K562 (cell line): Measurements from ENCODE around the gene TAS2R13. TPM values are rescaled to one million over a fixed set of nuclear protein-coding genes. Genes with fewer than 3 reads are reported as not detected.

Experiments
- ATAC-seq: fragments of 200-7000 bp; cut with Tn5 transposase; 3 replicates; pipeline ENCODE4 v1.9.1; 2020; ENCODE audit warnings: moderate library complexity
- BruUV-seq: library from RNA; stranded (reverse); fragments of 400-500 nt; replicated peaks from 2 replicates; lab custom pipeline; 2021; lab: Mats Ljungman, UMichigan
- CTCF ChIA-PET: fragments of 300-600 bp; formaldehyde crosslinking; extraction: SDS; loops from one replicate; lab custom pipeline; 2021; ENCODE audit warnings: low intra/inter-chr PET ratio; lab: Yijun Ruan, JAX
- POLR2A ChIA-PET: fragments of 300-600, 350-650 bp; sonication (Branson Sonifier 250); formaldehyde crosslinking; extraction: SDS; loops from one replicate; lab custom pipeline; 2021; ENCODE audit warnings: antibody characterized with exemption, inconsistent platforms; lab: Yijun Ruan, JAX
- DNase-seq, 4 experiments: peaks; one replicate each; pipeline versions ENCODE4 v3.0.0 to v3.0.0-alpha.2; 2011 to 2018; ENCODE audit warnings: low spot score in 3 of 4, mixed read lengths in 3 of 4; ENCODE audit errors: extremely low read depth in 1 of 4
- FAIRE-seq: peaks from 2 replicates; lab custom pipeline; 2011; peaks lifted over from hg19 to GRCh38; lab: Jason Lieb, UNC
- H2AFZ ChIP-seq: 2 replicates; pipeline ENCODE4 v1.6.0; 2011; ENCODE audit warnings: low read depth, low read length, control low read depth, inconsistent platforms
- H3K27ac ChIP-seq: fragments of 200-600 bp; 3 replicates; pipeline ENCODE4 v1.8.0; 2011; ENCODE audit warnings: low read depth, mild to moderate bottlenecking, control low read depth, inconsistent platforms, low read length, moderate library complexity, mixed read lengths; ENCODE audit errors: extremely low read depth
- H3K27me3 ChIP-seq, 2 experiments: fragments of 300-600 bp in 1 of 2; 2 replicates in 1 of 2; 3 replicates in 1 of 2; pipeline versions ENCODE4 v1.6.0 to v1.8.0; 2011; ENCODE audit warnings: inconsistent platforms in 2 of 2, low read length in 2 of 2, mild to moderate bottlenecking in 1 of 2, mixed read lengths in 1 of 2, moderate library complexity in 1 of 2; ENCODE audit not compliant: control insufficient read depth in 2 of 2, insufficient read depth in 2 of 2
- H3K36me3 ChIP-seq: fragments of 300-600 bp; 3 replicates; pipeline ENCODE4 v1.8.0; 2011; ENCODE audit warnings: mild to moderate bottlenecking, low read length, inconsistent platforms; ENCODE audit not compliant: control insufficient read depth, insufficient read depth
- H3K4me1 ChIP-seq, 2 experiments: fragments of 200-600 bp in 1 of 2; replicated peaks in 1 of 2; 2 replicates in 1 of 2; 3 replicates in 1 of 2; pipeline versions ENCODE4 v1.5.1 to v1.8.0; 2011; ENCODE audit warnings: inconsistent platforms in 2 of 2, low read length in 2 of 2, mild to moderate bottlenecking in 1 of 2, mixed read lengths in 1 of 2, moderate library complexity in 1 of 2; ENCODE audit not compliant: control insufficient read depth in 2 of 2, insufficient read depth in 2 of 2
- H3K4me2 ChIP-seq: 2 replicates; pipeline ENCODE4 v1.6.1; 2011; ENCODE audit warnings: low read length, control low read depth, inconsistent platforms, mixed read lengths; ENCODE audit not compliant: insufficient read depth
- H3K4me3 ChIP-seq: fragments of 200-600 bp; sonication (generic), shearing (Covaris generic); 2 replicates; pipeline ENCODE4 v1.5.1; 2016; ENCODE audit warnings: control low read depth, inconsistent platforms
- H3K79me2 ChIP-seq: fragments of 200-600 bp; 3 replicates; pipeline ENCODE4 v1.8.0; 2011; ENCODE audit warnings: low read length, inconsistent platforms; ENCODE audit not compliant: control insufficient read depth, insufficient read depth
- H3K9ac ChIP-seq, 2 experiments: 2 replicates each; pipeline versions ENCODE4 v1.6.0 to v1.6.1; 2011; ENCODE audit warnings: low read depth in 2 of 2, low read length in 2 of 2, control low read depth in 1 of 2, inconsistent platforms in 1 of 2, mild to moderate bottlenecking in 1 of 2, mixed read lengths in 1 of 2; ENCODE audit not compliant: insufficient read depth in 1 of 2
- H3K9me1 ChIP-seq: one replicate; pipeline ENCODE4 v1.6.0; 2011; ENCODE audit warnings: inconsistent platforms, mild to moderate bottlenecking, low read length, moderate library complexity; ENCODE audit not compliant: control insufficient read depth, insufficient read depth
- H3K9me3 ChIP-seq: replicated peaks from 2 replicates; pipeline ENCODE4 v1.5.1; 2011; ENCODE audit warnings: low read depth, low read length, inconsistent platforms; ENCODE audit not compliant: control insufficient read depth, insufficient read depth
- H4K20me1 ChIP-seq: replicated peaks from 2 replicates; pipeline ENCODE4 v1.6.1; 2011; ENCODE audit warnings: low read length, inconsistent platforms, mixed read lengths; ENCODE audit not compliant: control insufficient read depth, insufficient read depth
- ARID2 ChIP-seq: fragments of 450-650 bp; IDR thresholded peaks from 2 replicates; pipeline ENCODE4 v1.6.1; 2017; ENCODE audit warnings: antibody characterized with exemption, mild to moderate bottlenecking
- CREM ChIP-seq: IDR thresholded peaks from 2 replicates; pipeline ENCODE4 v1.6.1; 2014; ENCODE audit warnings: antibody characterized with exemption, low read depth
- EWSR1 ChIP-seq: fragments of 450-650 bp; IDR thresholded peaks from 2 replicates; pipeline ENCODE4 v1.6.1; 2018; ENCODE audit warnings: borderline replicate concordance, mild to moderate bottlenecking, low read depth, moderate library complexity; ENCODE audit not compliant: partially characterized antibody
- FIP1L1 ChIP-seq: fragments of 200-400 bp; formaldehyde crosslinking; IDR thresholded peaks from 2 replicates; pipeline ENCODE4 v1.6.1; 2018; ENCODE audit warnings: mild to moderate bottlenecking, low read depth, low read length; ENCODE audit not compliant: poor library complexity, severe bottlenecking
- JUNB ChIP-seq: fragments of 450-650 bp; formaldehyde crosslinking; conservative IDR thresholded peaks from 2 replicates; pipeline ENCODE4 v1.4.0; 2020; ENCODE audit warnings: mild to moderate bottlenecking
- KDM1A ChIP-seq, 2 experiments: fragments of 450-650 bp; IDR thresholded peaks; 2 replicates each; pipeline ENCODE4 v1.6.1; 2016; ENCODE audit warnings: mild to moderate bottlenecking in 2 of 2
- MCM7 ChIP-seq, 2 experiments: fragments of 450-650 bp; IDR thresholded peaks; 2 replicates each; pipeline ENCODE4 v1.6.1; 2016 to 2018
- NONO ChIP-seq, 2 experiments: fragments of 200-400 bp in 1 of 2; fragments of 450-650 bp in 1 of 2; formaldehyde crosslinking in 1 of 2; IDR thresholded peaks; 2 replicates each; pipeline ENCODE4 v1.6.1; 2017; ENCODE audit warnings: low read depth in 2 of 2, mild to moderate bottlenecking in 2 of 2, moderate library complexity in 2 of 2, low read length in 1 of 2
- OTX1 ChIP-seq: fragments of 450-650 bp; formaldehyde crosslinking; IDR thresholded peaks from 2 replicates; pipeline ENCODE4 v1.4.0; 2022; ENCODE audit warnings: mild to moderate bottlenecking
- SMAD1 ChIP-seq: fragments of 150-350 bp; IDR thresholded peaks from 2 replicates; pipeline ENCODE4 v1.6.1; 2014; ENCODE audit warnings: low read length, low read depth; ENCODE audit not compliant: partially characterized antibody
- TAF7 ChIP-seq: fragments of 450-650 bp; IDR thresholded peaks from 2 replicates; pipeline ENCODE4 v1.6.1; 2016; ENCODE audit warnings: missing genetic modification characterization, missing compliant biosample characterization
- ZNF408 ChIP-seq: fragments of 250-450 bp; sonication (Bioruptor Pico); IDR thresholded peaks from 2 replicates; pipeline ENCODE4 v1.4.0; 2020; ENCODE audit warnings: low read depth, mild to moderate bottlenecking, moderate library complexity
- ZNF699 ChIP-seq: fragments of 250-450 bp; sonication (Bioruptor Pico); IDR thresholded peaks from 2 replicates; pipeline ENCODE4 v1.8.0; 2021; ENCODE audit warnings: mild to moderate bottlenecking, moderate library complexity; ENCODE audit not compliant: insufficient replicate concordance
- ZNF717 ChIP-seq: fragments of 250-450 bp; sonication (Bioruptor Pico); IDR thresholded peaks from 2 replicates; pipeline ENCODE4 v1.5.0; 2021
- whole genome bisulfite sequencing: fragments of 100-300 bp; shearing (Covaris generic); methylation state at CpG from one replicate; pipeline ENCODE4 v1.1.6; 2016; ENCODE audit warnings: low coverage, mixed read lengths; ENCODE audit not compliant: insufficient coverage; ENCODE audit errors: missing lambda C conversion rate; 5-methylcytosine and 5-hydroxymethylcytosine counted together
- in situ Hi-C: fragments of 300-500 bp; cut with MboI; formaldehyde crosslinking; loops from 4 replicates; pipeline ENCODE4 v1.15.0; 2018; ENCODE audit warnings: inconsistent platforms, mixed read lengths
- intact Hi-C: fragments of 100-400 bp; cut with micrococcal nuclease; formaldehyde crosslinking; loops from 2 replicates; pipeline ENCODE4 v1.14.2; 2022
- polyA plus RNA-seq, 8 experiments: library from polyadenylated mRNA; depleted of rRNA in 4 of 8; stranded (reverse) in 5 of 8; unstranded in 3 of 8; fragments of >200 nt; fragmentation: Nextera tagmentation in 2 of 8; fragmentation: Illumina TruSeq in 1 of 8; extraction: Ambion mirVana in 2 of 8; extraction: Trizol in 1 of 8; gene quantifications; 2 replicates each; pipeline versions ENCODE4 v1.2.1 to v1.2.3, GENCODE V29; 2011 to 2014; ENCODE audit warnings: inconsistent platforms in 1 of 8, missing spikeins in 1 of 8
- total RNA-seq, 7 experiments: library from RNA; depleted of rRNA in 6 of 7; stranded (reverse); fragments of >200 nt in 6 of 7; fragmentation: Illumina TruSeq in 2 of 7; extraction: Trizol in 2 of 7; gene quantifications; 2 replicates each; pipeline versions ENCODE4 v1.2.1 to v1.2.3, GENCODE V29; 2011 to 2021; ENCODE audit warnings: low replicate concordance in 1 of 7
- TF ChIP-seq, protein P1 (sequence below): sonication (generic); formaldehyde crosslinking; IDR thresholded peaks from 2 replicates; pipeline ENCODE4 v1.8.0; 2023; ENCODE audit warnings: missing genetic modification reagents, mild to moderate bottlenecking, borderline replicate concordance

TAS2R13 gene
- total and polyA plus RNA-seq, 9 of the 15 experiments (the other 6 are each of a cell fraction or from before 2014, with no cell fraction given): 0.07 to 1.4 (median 0.52) TPM; not detected in 3

GRCh38 chr12:10939163-10939562, 29.8 kb upstream of the TAS2R13 start, which contains the start of gene TAS2R14:
TAS2R14 (minus strand) TSS chr12:10939263; CDS start chr12:10939207, 56 bp downstream.
- no TSS peak for BruUV-seq
- no peak for ATAC-seq
- no peak within 1 kb of the TSS for H3K4me2 ChIP-seq
- 17% methylated on average over 1 of the region's 1 CpG for WGBS
- in situ Hi-C loops (no loop called here), intact Hi-C loops (no loop called here)
- no peak within 1 kb of the TSS for H2AFZ ChIP-seq
- H3K27ac ChIP-seq: no peak within 1 kb of the TSS
- POLR2A ChIA-PET: interaction anchor here (1.3 kb wide), 1 partner anchor 22 kb away, joined by 3 read pairs; no protein-coding TSS in a partner anchor
- H3K36me3 ChIP-seq: no peaks in the 10 kb centered on the region
- no peak within 1 kb of the TSS for H3K4me3 ChIP-seq
- DNase-seq: no peak
- CTCF ChIA-PET: no interaction called here
- no peaks in the 10 kb centered on the region for H4K20me1 ChIP-seq
- no peaks in the 10 kb centered on the region for H3K79me2 ChIP-seq
- no peaks in the 10 kb centered on the region for H3K9me3 ChIP-seq
- FAIRE-seq: no peak
- H3K9me1 ChIP-seq: no peaks in the 10 kb centered on the region
- no peak within 1 kb of the TSS for H3K9ac ChIP-seq
- H3K27me3 ChIP-seq: no peaks in the 10 kb centered on the region
- H3K4me1 ChIP-seq: peaks cover 0 to 7% of the 10 kb centered on the region in 2 experiments; a peak in 2 of 5 replicates
- no peak for TF ChIP-seq FIP1L1
- no peak for TF ChIP-seq MCM7 (IDR thresholded peaks at IDR 0.05)
- TF ChIP-seq JUNB (CRISPR knock-in tag): no peak
- TF ChIP-seq ZNF717 (CRISPR knock-in tag): no peak
- no peak for TF ChIP-seq TAF7 (tag)
- no peak for TF ChIP-seq OTX1 (CRISPR knock-in tag)
- TF ChIP-seq, protein P1, sequence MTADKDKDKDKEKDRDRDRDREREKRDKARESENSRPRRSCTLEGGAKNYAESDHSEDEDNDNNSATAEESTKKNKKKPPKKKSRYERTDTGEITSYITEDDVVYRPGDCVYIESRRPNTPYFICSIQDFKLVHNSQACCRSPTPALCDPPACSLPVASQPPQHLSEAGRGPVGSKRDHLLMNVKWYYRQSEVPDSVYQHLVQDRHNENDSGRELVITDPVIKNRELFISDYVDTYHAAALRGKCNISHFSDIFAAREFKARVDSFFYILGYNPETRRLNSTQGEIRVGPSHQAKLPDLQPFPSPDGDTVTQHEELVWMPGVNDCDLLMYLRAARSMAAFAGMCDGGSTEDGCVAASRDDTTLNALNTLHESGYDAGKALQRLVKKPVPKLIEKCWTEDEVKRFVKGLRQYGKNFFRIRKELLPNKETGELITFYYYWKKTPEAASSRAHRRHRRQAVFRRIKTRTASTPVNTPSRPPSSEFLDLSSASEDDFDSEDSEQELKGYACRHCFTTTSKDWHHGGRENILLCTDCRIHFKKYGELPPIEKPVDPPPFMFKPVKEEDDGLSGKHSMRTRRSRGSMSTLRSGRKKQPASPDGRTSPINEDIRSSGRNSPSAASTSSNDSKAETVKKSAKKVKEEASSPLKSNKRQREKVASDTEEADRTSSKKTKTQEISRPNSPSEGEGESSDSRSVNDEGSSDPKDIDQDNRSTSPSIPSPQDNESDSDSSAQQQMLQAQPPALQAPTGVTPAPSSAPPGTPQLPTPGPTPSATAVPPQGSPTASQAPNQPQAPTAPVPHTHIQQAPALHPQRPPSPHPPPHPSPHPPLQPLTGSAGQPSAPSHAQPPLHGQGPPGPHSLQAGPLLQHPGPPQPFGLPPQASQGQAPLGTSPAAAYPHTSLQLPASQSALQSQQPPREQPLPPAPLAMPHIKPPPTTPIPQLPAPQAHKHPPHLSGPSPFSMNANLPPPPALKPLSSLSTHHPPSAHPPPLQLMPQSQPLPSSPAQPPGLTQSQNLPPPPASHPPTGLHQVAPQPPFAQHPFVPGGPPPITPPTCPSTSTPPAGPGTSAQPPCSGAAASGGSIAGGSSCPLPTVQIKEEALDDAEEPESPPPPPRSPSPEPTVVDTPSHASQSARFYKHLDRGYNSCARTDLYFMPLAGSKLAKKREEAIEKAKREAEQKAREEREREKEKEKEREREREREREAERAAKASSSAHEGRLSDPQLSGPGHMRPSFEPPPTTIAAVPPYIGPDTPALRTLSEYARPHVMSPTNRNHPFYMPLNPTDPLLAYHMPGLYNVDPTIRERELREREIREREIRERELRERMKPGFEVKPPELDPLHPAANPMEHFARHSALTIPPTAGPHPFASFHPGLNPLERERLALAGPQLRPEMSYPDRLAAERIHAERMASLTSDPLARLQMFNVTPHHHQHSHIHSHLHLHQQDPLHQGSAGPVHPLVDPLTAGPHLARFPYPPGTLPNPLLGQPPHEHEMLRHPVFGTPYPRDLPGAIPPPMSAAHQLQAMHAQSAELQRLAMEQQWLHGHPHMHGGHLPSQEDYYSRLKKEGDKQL: no peak
- TF ChIP-seq ZNF699 (CRISPR knock-in tag): no peak
- TF ChIP-seq NONO (IDR thresholded peaks at IDR 0.05; ENCODE audit: low read depth in 2 of 2, low read length in 1 of 2): no peak
- no peak for TF ChIP-seq EWSR1
- TF ChIP-seq ZNF408 (CRISPR knock-in tag): no peak
- no peak for TF ChIP-seq CREM
- TF ChIP-seq ARID2: no peak
- TF ChIP-seq KDM1A (IDR thresholded peaks at IDR 0.05): no peak
- no peak for TF ChIP-seq SMAD1
- TF ChIP-seq, all 486 proteins: peak for 0
